Measurements from ENCODE around the gene PICALM.

GRCh38 chr11:85953491-85954143, 115.3 kb downstream of the PICALM start:
- TF ChIP-seq, protein P1, sequence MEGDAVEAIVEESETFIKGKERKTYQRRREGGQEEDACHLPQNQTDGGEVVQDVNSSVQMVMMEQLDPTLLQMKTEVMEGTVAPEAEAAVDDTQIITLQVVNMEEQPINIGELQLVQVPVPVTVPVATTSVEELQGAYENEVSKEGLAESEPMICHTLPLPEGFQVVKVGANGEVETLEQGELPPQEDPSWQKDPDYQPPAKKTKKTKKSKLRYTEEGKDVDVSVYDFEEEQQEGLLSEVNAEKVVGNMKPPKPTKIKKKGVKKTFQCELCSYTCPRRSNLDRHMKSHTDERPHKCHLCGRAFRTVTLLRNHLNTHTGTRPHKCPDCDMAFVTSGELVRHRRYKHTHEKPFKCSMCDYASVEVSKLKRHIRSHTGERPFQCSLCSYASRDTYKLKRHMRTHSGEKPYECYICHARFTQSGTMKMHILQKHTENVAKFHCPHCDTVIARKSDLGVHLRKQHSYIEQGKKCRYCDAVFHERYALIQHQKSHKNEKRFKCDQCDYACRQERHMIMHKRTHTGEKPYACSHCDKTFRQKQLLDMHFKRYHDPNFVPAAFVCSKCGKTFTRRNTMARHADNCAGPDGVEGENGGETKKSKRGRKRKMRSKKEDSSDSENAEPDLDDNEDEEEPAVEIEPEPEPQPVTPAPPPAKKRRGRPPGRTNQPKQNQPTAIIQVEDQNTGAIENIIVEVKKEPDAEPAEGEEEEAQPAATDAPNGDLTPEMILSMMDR (IDR thresholded peaks at IDR 0.05) = no peak
- TF ChIP-seq POLR2A (IDR thresholded peaks at IDR 0.05) = no peak
